Bronchial epithelial cell (primary cell): Measurements from ENCODE around the gene POLR3B. TPM values are rescaled to one million over a fixed set of nuclear protein-coding genes. Genes with fewer than 3 reads are reported as not detected.

ENCODE experiments used
- DNase-seq: peaks from one replicate; pipeline ENCODE4 v3.0.0-alpha.2; 2010; ENCODE audit warnings: low read depth
- FAIRE-seq: peaks from 2 replicates; lab custom pipeline; 2011; peaks lifted over from hg19 to GRCh38; lab: Jason Lieb, UNC
- H3K27me3 ChIP-seq: 2 replicates; pipeline ENCODE4 v1.5.1; 2011; ENCODE audit warnings: low read length; ENCODE audit not compliant: control insufficient read depth, insufficient read depth
- H3K36me3 ChIP-seq: 2 replicates; pipeline ENCODE4 v1.5.1; 2011; ENCODE audit warnings: low read length; ENCODE audit not compliant: control insufficient read depth, insufficient read depth
- H3K4me3 ChIP-seq: 2 replicates; pipeline ENCODE4 v1.5.1; 2011; ENCODE audit warnings: mild to moderate bottlenecking, low read depth, low read length, control low read depth
- total RNA-seq: library from RNA; depleted of rRNA; stranded (reverse); fragments of >200 nt; gene quantifications from 2 replicates; pipeline ENCODE4 v1.2.1, GENCODE V29; 2014
- TF ChIP-seq, protein P1 (sequence below): IDR thresholded peaks from 2 replicates; pipeline ENCODE4 v1.5.1; 2011; ENCODE audit warnings: mild to moderate bottlenecking, moderate library complexity, low read length, control low read depth, inconsistent platforms; ENCODE audit not compliant: insufficient read depth, severe bottlenecking

POLR3B gene
- total RNA-seq, 1 donor from 2014 or later, result 9.7 TPM

DNA sequence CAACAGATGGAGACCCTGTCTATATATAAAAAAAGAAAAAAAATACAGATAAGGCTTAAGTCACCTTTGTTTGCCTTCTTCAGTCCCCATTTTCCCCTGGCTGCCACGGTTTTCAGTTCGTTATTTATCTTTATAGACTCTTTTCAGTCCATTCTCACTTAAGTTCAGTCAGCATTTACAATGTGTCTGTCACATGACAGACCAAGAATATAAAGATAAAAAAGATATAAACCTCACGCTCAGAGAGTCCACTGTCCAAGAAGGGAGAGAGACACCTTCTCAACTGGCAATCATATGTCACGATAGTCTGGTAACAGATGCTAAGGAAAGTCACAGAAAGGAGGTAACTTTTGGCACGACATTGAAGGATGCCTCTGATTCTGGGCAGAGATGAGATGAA is 13.4 kb upstream of the POLR3B start:
- FAIRE-seq, result no peak
- Histone ChIP-seq H3K4me3 (no peak overlapping the region), H3K36me3 (no peaks in the 10 kb centered on the region), H3K27me3 (no peaks in the 10 kb centered on the region)
- TF ChIP-seq, protein P1, sequence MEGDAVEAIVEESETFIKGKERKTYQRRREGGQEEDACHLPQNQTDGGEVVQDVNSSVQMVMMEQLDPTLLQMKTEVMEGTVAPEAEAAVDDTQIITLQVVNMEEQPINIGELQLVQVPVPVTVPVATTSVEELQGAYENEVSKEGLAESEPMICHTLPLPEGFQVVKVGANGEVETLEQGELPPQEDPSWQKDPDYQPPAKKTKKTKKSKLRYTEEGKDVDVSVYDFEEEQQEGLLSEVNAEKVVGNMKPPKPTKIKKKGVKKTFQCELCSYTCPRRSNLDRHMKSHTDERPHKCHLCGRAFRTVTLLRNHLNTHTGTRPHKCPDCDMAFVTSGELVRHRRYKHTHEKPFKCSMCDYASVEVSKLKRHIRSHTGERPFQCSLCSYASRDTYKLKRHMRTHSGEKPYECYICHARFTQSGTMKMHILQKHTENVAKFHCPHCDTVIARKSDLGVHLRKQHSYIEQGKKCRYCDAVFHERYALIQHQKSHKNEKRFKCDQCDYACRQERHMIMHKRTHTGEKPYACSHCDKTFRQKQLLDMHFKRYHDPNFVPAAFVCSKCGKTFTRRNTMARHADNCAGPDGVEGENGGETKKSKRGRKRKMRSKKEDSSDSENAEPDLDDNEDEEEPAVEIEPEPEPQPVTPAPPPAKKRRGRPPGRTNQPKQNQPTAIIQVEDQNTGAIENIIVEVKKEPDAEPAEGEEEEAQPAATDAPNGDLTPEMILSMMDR, result no peak
- DNase-seq, result no peak

DNA sequence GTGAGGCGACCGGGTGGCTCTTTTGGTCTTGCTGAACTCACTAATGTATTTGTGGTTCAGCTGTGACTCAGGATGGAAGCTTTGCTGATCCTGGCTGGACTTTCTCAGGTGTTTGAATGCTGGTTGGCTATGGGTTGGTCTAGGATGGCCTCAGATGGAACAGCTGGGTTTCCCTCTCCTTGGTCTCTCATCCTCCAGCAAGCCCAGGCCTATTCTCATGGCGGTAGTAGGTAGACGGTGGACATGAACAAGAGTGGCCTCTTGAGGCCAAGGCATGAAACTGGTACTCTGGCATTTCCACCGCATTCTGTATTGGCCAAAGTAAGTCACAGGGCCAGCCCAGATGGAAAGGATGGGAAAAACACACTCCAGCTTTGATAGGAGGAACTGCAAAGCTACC is 11.8 kb upstream of the POLR3B start:
- FAIRE-seq (no peak), DNase-seq (peak; percentile 77)
- TF ChIP-seq, protein P1, result peak; percentile 58

DNA sequence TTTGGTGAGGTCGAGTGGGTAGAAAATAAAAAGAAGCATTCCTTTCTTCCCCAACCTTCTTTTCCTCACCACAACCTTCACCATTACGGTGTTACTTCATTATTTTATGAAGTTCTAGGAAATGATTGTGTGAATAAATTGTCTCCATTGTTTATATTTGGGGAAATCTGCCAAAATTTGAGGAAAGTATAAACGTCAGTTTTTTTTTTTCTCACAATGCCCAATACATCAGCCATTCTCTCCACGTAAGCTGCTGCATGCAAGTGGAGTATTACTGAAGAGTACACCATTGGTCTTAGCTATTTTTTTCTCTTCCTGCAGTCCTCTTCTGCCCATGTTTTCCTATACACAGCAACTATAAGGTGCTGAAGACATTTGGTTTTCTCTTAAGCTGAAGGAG is 9.1 kb upstream of the POLR3B start:
- no peak for FAIRE-seq
- Histone ChIP-seq H3K36me3 (no peaks in the 10 kb centered on the region), H3K27me3 (no peaks in the 10 kb centered on the region), H3K4me3 (no peak overlapping the region)
- TF ChIP-seq, protein P1, result no peak
- no peak for DNase-seq

More for the DNA sequence above, 11.8 kb upstream of the POLR3B start:
- H3K36me3 ChIP-seq, result no peaks in the 10 kb centered on the region
- H3K27me3 ChIP-seq, result no peaks in the 10 kb centered on the region
- H3K4me3 ChIP-seq, result no peak overlapping the region

DNA sequence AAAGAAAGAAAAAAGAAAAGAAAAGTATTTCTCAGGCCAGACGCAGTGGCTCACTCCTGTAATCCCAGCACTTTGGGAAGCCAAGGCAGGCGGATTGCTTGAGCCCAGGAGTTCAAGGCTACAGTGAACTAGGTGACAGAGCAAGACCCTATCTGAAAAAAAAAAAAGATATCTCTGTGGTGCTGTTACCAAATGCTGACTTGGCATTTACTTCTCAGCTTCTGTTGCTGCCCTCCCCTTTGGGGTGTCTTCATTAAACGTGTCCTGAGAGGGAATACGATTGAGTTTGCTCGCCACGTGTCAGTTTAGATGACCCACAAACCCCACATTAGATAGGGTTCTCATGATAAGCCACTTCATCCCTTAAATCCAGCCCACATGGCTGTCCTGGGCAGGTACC is 4.4 kb upstream of the POLR3B start:
- Histone ChIP-seq H3K27me3 (no peaks in the 10 kb centered on the region), H3K4me3 (no peak overlapping the region), H3K36me3 (no peaks in the 10 kb centered on the region)
- FAIRE-seq (no peak), DNase-seq (no peak)
- TF ChIP-seq, protein P1, result no peak

DNA sequence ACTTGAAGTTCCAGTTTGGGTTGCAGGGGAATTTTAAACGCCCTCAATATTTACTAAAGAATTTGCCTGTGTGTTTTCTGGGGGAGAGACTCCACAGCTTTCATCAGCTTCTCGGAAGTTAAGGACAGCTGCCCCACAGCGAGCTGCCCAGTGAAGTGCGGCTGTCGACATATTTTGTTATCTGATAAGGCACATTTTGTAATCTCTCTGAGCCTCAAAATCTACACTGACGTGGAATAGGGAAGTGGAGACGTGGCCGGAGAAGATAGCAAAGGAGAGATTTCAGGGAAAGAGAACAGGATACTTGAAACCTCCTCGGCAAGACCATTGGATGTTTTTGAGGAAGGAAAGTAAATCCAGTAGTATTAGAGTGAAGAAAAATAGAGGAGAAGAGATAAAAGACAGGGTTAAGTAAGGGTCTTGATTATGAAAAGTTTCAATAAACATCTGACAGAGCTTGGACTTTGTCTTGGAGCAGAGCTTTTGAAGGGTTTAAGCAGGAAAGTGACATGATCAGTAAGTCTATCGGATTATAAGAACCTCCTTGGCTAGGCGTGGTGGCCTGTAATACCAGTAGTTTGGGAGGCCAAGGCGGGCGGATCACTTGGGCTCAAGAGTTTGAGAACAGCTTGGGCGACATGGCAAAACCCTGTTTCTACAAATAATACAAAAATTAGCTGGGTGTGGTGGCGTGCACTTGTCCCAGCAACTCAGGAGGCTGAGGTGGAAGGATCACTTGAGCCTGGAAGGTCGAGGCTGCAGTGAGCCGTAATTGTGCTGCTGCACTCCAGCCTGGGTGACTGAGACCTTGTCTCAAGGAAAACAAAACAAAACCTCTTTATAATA is 1.1 kb downstream of the POLR3B start:
- peak; percentile 66 for DNase-seq
- Histone ChIP-seq H3K4me3 (peak overlapping the region; percentile 90), H3K27me3 (no peaks in the 10 kb centered on the region), H3K36me3 (peaks cover 1% of the 10 kb centered on the region)
- no peak for FAIRE-seq
- TF ChIP-seq, protein P1, result no peak
